Stimulated activated CD8-positive, alpha-beta memory T cell treated with anti-CD3 and anti-CD28 coated beads, Interleukin-2, amount 100 ng/mL, for 48 hours (primary cell): ENCODE measurements around the gene CD2.
A peak's percentile ranks its signal among the peaks of the same experiment; 100 is the strongest.

ENCODE experiments used
- DNase-seq, 2 donors: peaks; one replicate each; pipeline ENCODE4 v3.0.0-alpha.2; 2020; ENCODE audit warnings: low read depth in 2 of 2

CD2 gene

GRCh38 chr1:116777831-116778830 is 23.9 kb downstream of the CD2 start:
- DNase-seq = no peak

GRCh38 chr1:116781034-116781433 is 26.8 kb downstream of the CD2 start:
- DNase-seq = no peak

- DNase-seq = no peak
Observed at GRCh38 chr1:116785006-116785405, 30.8 kb downstream of the CD2 start.

GRCh38 chr1:116786049-116786448 is 31.8 kb downstream of the CD2 start:
- no peak for DNase-seq

- no peak for DNase-seq
Observed at GRCh38 chr1:116791727-116792126, 37.5 kb downstream of the CD2 start.

GRCh38 chr1:116793357-116793935 is 39.2 kb downstream of the CD2 start:
- no peak for DNase-seq

GRCh38 chr1:116794371-116794770 is 40.1 kb downstream of the CD2 start:
- no peak for DNase-seq

GRCh38 chr1:116794804-116795481 is 40.7 kb downstream of the CD2 start:
- DNase-seq = no peak

GRCh38 chr1:116795482-116795829 is 41.2 kb downstream of the CD2 start:
- no peak for DNase-seq

GRCh38 chr1:116804736-116805135 is 50.5 kb downstream of the CD2 start:
- DNase-seq = no peak

GRCh38 chr1:116805398-116805797 is 51.2 kb downstream of the CD2 start:
- no peak for DNase-seq

- peak in 1 of 2 donors; percentile 68 for DNase-seq
Observed at GRCh38 chr1:116806245-116806644, 52.0 kb downstream of the CD2 start.

GRCh38 chr1:116806671-116807070 is 52.4 kb downstream of the CD2 start:
- no peak for DNase-seq

GRCh38 chr1:116807394-116808199 is 53.4 kb downstream of the CD2 start:
- DNase-seq = no peak

GRCh38 chr1:116808200-116808847 is 54.1 kb downstream of the CD2 start:
- no peak for DNase-seq

GRCh38 chr1:116808848-116809508 is 54.7 kb downstream of the CD2 start:
- DNase-seq = no peak

GRCh38 chr1:116811321-116811720 is 57.1 kb downstream of the CD2 start:
- DNase-seq = no peak

- no peak for DNase-seq
Observed at GRCh38 chr1:116814926-116815723, 60.9 kb downstream of the CD2 start.

- peak; percentile 67 to 69 for DNase-seq
Observed at GRCh38 chr1:116817582-116818064, 63.4 kb downstream of the CD2 start.
